WTC11 (cell line): ENCODE results near the gene CELA2A.
"Not testable (repeated sequence)": the region's sequence is repeated elsewhere in the genome, so short reads cannot be mapped to it uniquely, and the experiment has no call there.

Experiments
- NR3C1 ChIP-seq: sonication (generic); formaldehyde crosslinking; conservative IDR thresholded peaks from 2 replicates; pipeline ENCODE4 v1.8.1; 2023; ENCODE audit warnings: low read depth, mild to moderate bottlenecking, missing genetic modification reagents
- ZNF232 ChIP-seq: sonication (generic); formaldehyde crosslinking; IDR thresholded peaks from 2 replicates; pipeline ENCODE4 v1.8.0; 2022; ENCODE audit warnings: mild to moderate bottlenecking, missing genetic modification reagents

GRCh38 chr1:15428252-15428651 lies 28.3 kb upstream of the CELA2A start:
- not testable (repeated sequence) for TF ChIP-seq NR3C1 (CRISPR knock-in tag); ZNF232
